Neutrophil (primary cell): ENCODE results near the gene SAE1.

Experiments
- H3K27ac ChIP-seq: fragments of 200-600 bp; sonication (generic); 2 replicates; pipeline ENCODE4 v1.5.1; 2016; ENCODE audit warnings: mild to moderate bottlenecking, moderate library complexity
- H3K27me3 ChIP-seq: fragments of 200-600 bp; sonication (generic); 2 replicates; pipeline ENCODE4 v1.6.0; 2016; ENCODE audit warnings: mild to moderate bottlenecking
- H3K36me3 ChIP-seq: fragments of 200-600 bp; sonication (generic); 2 replicates; pipeline ENCODE4 v1.5.1; 2017
- H3K4me1 ChIP-seq, 2 experiments: fragments of 200-600 bp in 1 of 2; sonication (generic) in 1 of 2; 1 replicate in 1 of 2; 2 replicates in 1 of 2; pipeline versions ENCODE4 v1.5.1 to v1.6.1; 2013 to 2016; ENCODE audit warnings: low read depth in 1 of 2, low read length in 1 of 2, mild to moderate bottlenecking in 1 of 2, moderate library complexity in 1 of 2; ENCODE audit not compliant: control insufficient read depth in 1 of 2, insufficient read depth in 1 of 2
- H3K4me3 ChIP-seq, 2 experiments: fragments of 200-600 bp in 1 of 2; sonication (generic) in 1 of 2; 1 replicate in 1 of 2; 2 replicates in 1 of 2; pipeline ENCODE4 v1.5.1; 2013 to 2016; ENCODE audit warnings: low read depth in 1 of 2, low read length in 1 of 2, mild to moderate bottlenecking in 1 of 2, moderate library complexity in 1 of 2
- H3K9me3 ChIP-seq: fragments of 200-600 bp; sonication (generic); 2 replicates; pipeline ENCODE4 v1.5.1; 2016
- CTCF ChIP-seq: fragments of 200-600 bp; sonication (generic); IDR thresholded peaks from 2 replicates; pipeline ENCODE4 v1.5.1; 2016; ENCODE audit warnings: antibody characterized with exemption

SAE1 gene

GRCh38 chr19:47187335-47187655 is 56.7 kb downstream of the SAE1 start:
- H3K27me3 ChIP-seq, result no peaks in the 10 kb centered on the region
- H3K36me3 ChIP-seq, result peaks cover 42% of the 10 kb centered on the region
- H3K27ac ChIP-seq, result no peak overlapping the region
- H3K9me3 ChIP-seq, result no peaks in the 10 kb centered on the region
- H3K4me1 ChIP-seq, result no peaks in the 10 kb centered on the region
- no peak overlapping the region for H3K4me3 ChIP-seq
- no peak for TF ChIP-seq CTCF

GRCh38 chr19:47187797-47188196 is 57.2 kb downstream of the SAE1 start:
- Histone ChIP-seq H3K27ac (no peak overlapping the region), H3K9me3 (no peaks in the 10 kb centered on the region), H3K4me3 (no peak overlapping the region), H3K4me1 (no peaks in the 10 kb centered on the region), H3K27me3 (no peaks in the 10 kb centered on the region), H3K36me3 (peaks cover 38% of the 10 kb centered on the region)
- no peak for TF ChIP-seq CTCF

- H3K4me3 ChIP-seq, result no peak overlapping the region
- no peaks in the 10 kb centered on the region for H3K4me1 ChIP-seq
- no peak overlapping the region for H3K27ac ChIP-seq
- peaks cover 32% of the 10 kb centered on the region for H3K36me3 ChIP-seq
- H3K27me3 ChIP-seq, result no peaks in the 10 kb centered on the region
- no peaks in the 10 kb centered on the region for H3K9me3 ChIP-seq
- TF ChIP-seq CTCF, result no peak
Measured at GRCh38 chr19:47188507-47189033, 57.9 kb downstream of the SAE1 start.

- H3K36me3 ChIP-seq, result peaks cover 37% of the 10 kb centered on the region
- H3K27me3 ChIP-seq, result no peaks in the 10 kb centered on the region
- H3K27ac ChIP-seq, result no peak overlapping the region
- no peaks in the 10 kb centered on the region for H3K9me3 ChIP-seq
- TF ChIP-seq CTCF, result no peak
- H3K4me1 ChIP-seq, result no peaks in the 10 kb centered on the region
- H3K4me3 ChIP-seq, result no peak overlapping the region
Measured at GRCh38 chr19:47190167-47190727, 59.6 kb downstream of the SAE1 start.

- peaks cover 42% of the 10 kb centered on the region for H3K36me3 ChIP-seq
- H3K4me3 ChIP-seq, result no peak overlapping the region
- TF ChIP-seq CTCF, result no peak
- no peak overlapping the region for H3K27ac ChIP-seq
- H3K9me3 ChIP-seq, result no peaks in the 10 kb centered on the region
- H3K27me3 ChIP-seq, result no peaks in the 10 kb centered on the region
- H3K4me1 ChIP-seq, result no peaks in the 10 kb centered on the region
Measured at GRCh38 chr19:47195434-47195833, 64.8 kb downstream of the SAE1 start.

GRCh38 chr19:47197141-47197540 is 66.5 kb downstream of the SAE1 start:
- no peaks in the 10 kb centered on the region for H3K27me3 ChIP-seq
- H3K4me1 ChIP-seq, result no peaks in the 10 kb centered on the region
- no peaks in the 10 kb centered on the region for H3K9me3 ChIP-seq
- no peak overlapping the region for H3K27ac ChIP-seq
- no peak overlapping the region for H3K4me3 ChIP-seq
- TF ChIP-seq CTCF, result no peak
- peaks cover 37% of the 10 kb centered on the region for H3K36me3 ChIP-seq
